ENCODE results near the gene CEP170B. TPM values are rescaled to one million over a fixed set of nuclear protein-coding genes. Genes with fewer than 3 reads are reported as not detected.
A peak's percentile ranks its signal among the peaks of the same experiment; 100 is the strongest.

Gene CEP170B
- total and polyA plus RNA-seq, 2 of the 13 experiments (the other 11 are each of a cell fraction or from before 2014, with no cell fraction given) = 4.3 to 8.8 TPM

GRCh38 chr14:104923640-104924420, 58.8 kb downstream of the CEP170B start (continued):
- TF ChIP-seq MTERF4 (CRISPR knock-in tag; IDR thresholded peaks at IDR 0.05) (no peak), MED1 (CRISPR knock-in tag; IDR thresholded peaks at IDR 0.05) (no peak), ZNF878 (CRISPR knock-in tag; IDR thresholded peaks at IDR 0.05) (no peak), KDM2A (CRISPR knock-in tag; IDR thresholded peaks at IDR 0.05; ENCODE audit: borderline replicate concordance, low read depth) (no peak), ZFP36 (IDR thresholded peaks at IDR 0.05; ENCODE audit: borderline replicate concordance, low read depth, low read length, partially characterized antibody) (no peak), ZNF329 (CRISPR knock-in tag; IDR thresholded peaks at IDR 0.05; ENCODE audit: low read depth) (no peak)

- DNase-seq (ENCODE audit: low spot score) (no peak), ATAC-seq (peak; percentile 27; the same call in 2 of the 3 replicates), FAIRE-seq (no peak)
- ChIA-PET CTCF (ENCODE audit: low intra/inter-chr PET ratio, low total read pairs) (no interaction called here), POLR2A (no interaction called here)
- Histone ChIP-seq H3K36me3 (replicated peaks in 1 of 2; ENCODE audit: control insufficient read depth in 1 of 2, insufficient read depth in 2 of 2, low read length in 2 of 2) (no peaks in the 10 kb centered on the region), H3K9ac (ENCODE audit: insufficient read depth, low read depth, low read length) (no peak within 1 kb of the TSS), H3K4me1 (ENCODE audit: insufficient read depth, low read length) (0 out of 2 replicates have a peak, but pooled peaks cover 1% of the 10 kb centered on the region), H3K4me2 (ENCODE audit: low read depth, low read length) (no peak within 1 kb of the TSS), H3K27ac (ENCODE audit: extremely low read length, insufficient read depth, low read length) (no peak within 1 kb of the TSS), H3K79me2 (ENCODE audit: insufficient read depth, low read length) (no peaks in the 10 kb centered on the region), H3K27me3 (ENCODE audit: control insufficient read depth in 1 of 2, insufficient read depth in 2 of 2, low read length in 2 of 2) (peaks cover 10 to 47% of the 10 kb centered on the region in 2 experiments; a peak in 4 of 5 replicates), H2AFZ (ENCODE audit: low read length) (no peak within 1 kb of the TSS), H3K9me3 (ENCODE audit: low read length) (no peaks in the 10 kb centered on the region), H3K4me3 (replicated peaks in 1 of 3; ENCODE audit: insufficient read depth in 1 of 3, low read depth in 2 of 3, low read length in 3 of 3) (no peak within 1 kb of the TSS), H4K20me1 (ENCODE audit: insufficient read depth, low read length) (no peaks in the 10 kb centered on the region)
- BruUV-seq (replicated peaks) = no TSS peak
- in situ Hi-C loops (cut with HindIII; ENCODE audit: extremely low pct_ligation_motif_present, low pct_unique_long_range_greater_than_20kb) (no loop called here), intact Hi-C loops (cut with micrococcal nuclease; ENCODE audit: unreplicated experiment) (no loop called here)
- TF ChIP-seq PATZ1 (CRISPR knock-in tag; IDR thresholded peaks at IDR 0.05) = no peak
- TF ChIP-seq ZNF768 (CRISPR knock-in tag; IDR thresholded peaks at IDR 0.05) = 0 out of 2 replicates have a peak, but pooled peaks have one; percentile 7
- no peak for TF ChIP-seq ZNF296 (CRISPR knock-in tag; conservative IDR thresholded peaks at IDR 0.05)
- 52% methylated on average over 10 of the region's 14 CpGs for WGBS (ENCODE audit: low lambda C conversion rate)
Observed at GRCh38 chr14:104924421-104925213, 59.5 kb downstream of the CEP170B start, which contains the start of gene PLD4. Gene PLD4, plus strand, starts transcription at chr14:104924879. Its CDS starts 2,262 bp downstream, at chr14:104927141.
